Panc1 (cell line): ENCODE data around the gene FRMPD4.

Source experiments
- CTCF ChIP-seq: fragments of 450-650 bp; IDR thresholded peaks from 2 replicates; pipeline ENCODE4 v1.5.1; 2017; ENCODE audit warnings: mild to moderate bottlenecking
- POLR2AphosphoS5 ChIP-seq: IDR thresholded peaks from 2 replicates; pipeline ENCODE4 v1.6.1; 2012; ENCODE audit warnings: mild to moderate bottlenecking, low read depth, low read length, moderate library complexity
- SIN3A ChIP-seq: IDR thresholded peaks from 2 replicates; pipeline ENCODE4 v1.6.1; 2012; ENCODE audit warnings: low read depth, mild to moderate bottlenecking, low read length, moderate library complexity, borderline replicate concordance; ENCODE audit not compliant: insufficient read depth

DNA sequence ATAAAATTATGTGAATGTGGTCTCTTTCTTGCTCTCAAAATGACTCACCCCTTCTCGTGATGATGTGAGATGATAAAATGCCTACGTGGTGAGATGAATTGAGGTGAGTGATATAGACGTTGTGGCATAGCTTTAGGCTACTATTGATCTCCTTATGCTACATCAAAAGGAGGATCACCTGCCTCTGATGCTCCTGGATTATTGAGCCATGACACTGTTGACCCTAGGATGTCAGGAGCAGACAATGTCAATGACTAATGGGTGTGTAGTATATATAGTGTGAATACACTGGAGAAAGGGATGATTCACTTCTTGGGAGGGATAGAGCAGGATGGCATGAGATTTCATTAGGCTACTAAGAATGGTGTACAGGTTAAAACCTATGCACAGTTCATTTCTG is 442.3 kb downstream of the FRMPD4 start:
- TF ChIP-seq SIN3A (no peak), CTCF (no peak), POLR2AphosphoS5 (no peak)
